Activated CD4-positive, alpha-beta T cell treated with anti-CD3 and anti-CD28 coated beads for 4 hours (primary cell): ENCODE measurements around the gene USP7.
"Not testable (repeated sequence)": the region's sequence is repeated elsewhere in the genome, so short reads cannot be mapped to it uniquely, and the experiment has no call there.

Source experiments
- DNase-seq, 2 donors: peaks; one replicate each; pipeline ENCODE4 v3.0.0-alpha.2; 2020

Gene USP7

DNA sequence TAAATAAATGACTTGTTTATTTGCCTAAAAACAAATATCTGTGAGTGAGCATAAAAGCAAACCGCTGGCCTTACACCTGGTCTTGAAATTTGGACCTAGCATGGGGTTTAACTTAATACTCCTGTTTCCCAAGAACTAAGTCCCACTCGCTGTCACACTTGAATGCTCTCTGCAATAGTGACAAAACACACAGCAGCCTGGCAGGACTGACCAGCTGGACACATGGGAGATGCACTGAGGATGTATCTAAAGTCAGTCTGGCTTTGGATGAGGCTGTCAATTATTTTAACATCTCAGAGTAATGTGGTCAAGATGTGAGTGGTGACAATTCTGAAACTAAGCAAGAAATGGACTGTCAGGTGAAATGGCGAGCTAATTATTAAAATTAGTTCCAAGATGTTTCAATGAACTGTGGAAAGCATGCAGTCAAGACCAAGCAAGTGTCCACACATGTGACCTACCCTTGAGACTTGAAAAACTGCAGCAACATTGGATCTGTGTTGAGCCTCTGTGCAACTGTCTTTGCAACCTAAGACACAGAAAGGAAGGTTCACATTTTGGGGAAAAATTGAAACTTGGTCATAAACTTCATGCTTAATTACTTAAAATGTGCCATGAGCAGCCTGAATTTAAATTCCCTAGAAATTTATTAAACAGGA lies 64.9 kb downstream of the USP7 start:
- no peak for DNase-seq

DNA sequence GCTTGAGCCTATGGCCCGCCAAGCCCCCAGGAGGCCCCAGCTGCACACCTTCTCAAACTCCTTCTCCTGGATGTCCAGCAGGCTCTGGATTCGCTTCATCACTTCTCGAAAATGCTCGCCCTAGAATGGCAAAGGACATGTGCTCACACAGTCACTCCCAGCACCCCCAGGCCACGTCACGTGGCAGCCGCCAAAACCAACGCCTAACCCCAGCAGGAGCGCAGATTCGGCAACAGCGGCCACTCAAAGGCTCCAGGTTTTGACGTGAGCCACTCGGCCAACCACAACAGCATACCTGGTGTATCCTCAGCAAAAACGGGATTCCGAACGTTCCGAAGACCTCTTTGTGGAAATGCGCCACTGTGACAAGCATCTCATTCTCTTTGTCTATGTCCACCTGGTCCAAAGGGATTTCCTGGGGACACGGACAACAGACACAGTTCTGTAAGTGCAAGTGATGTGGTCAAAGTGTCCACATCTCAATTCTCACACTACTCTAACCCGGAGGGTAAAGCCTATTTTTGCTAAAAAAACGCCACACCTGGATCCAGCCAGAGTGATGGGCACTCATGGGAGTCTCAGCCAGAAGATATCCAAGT lies 68.9 kb downstream of the USP7 start:
- DNase-seq: no peak

DNA sequence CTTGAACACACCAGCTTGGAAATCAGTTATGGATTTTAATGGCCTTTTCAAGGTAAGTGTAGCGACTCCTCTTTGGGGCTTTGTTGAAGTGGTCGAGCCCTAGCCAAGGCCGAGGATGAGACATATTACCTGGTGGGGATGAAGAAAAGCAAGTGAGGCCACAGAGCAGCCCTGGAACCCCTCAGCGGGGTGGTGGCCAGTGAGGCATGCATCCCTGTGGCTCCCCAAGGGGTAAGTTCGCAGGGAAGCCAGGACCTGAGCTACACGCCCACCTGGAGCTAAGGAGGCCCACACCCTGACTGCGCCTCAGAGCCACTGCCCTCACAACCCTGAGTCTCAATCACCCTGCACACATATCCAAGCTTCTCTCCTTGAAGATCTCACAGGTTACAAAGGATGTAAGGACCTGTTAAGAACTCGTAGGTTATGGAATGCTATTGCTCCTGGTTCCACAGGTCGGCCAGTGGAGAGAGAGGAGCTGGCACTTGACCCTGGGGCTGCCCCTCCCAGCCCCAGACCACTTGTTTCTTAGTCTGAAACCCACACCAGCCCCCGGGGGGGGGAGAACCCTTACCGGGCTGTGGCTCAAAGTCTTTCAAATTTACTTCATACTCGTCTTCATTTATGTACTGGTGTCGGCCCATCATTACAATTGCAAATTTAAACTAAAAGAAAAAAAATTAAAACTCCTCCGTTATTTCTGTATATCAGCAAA lies 69.6 kb downstream of the USP7 start:
- DNase-seq: no peak

DNA sequence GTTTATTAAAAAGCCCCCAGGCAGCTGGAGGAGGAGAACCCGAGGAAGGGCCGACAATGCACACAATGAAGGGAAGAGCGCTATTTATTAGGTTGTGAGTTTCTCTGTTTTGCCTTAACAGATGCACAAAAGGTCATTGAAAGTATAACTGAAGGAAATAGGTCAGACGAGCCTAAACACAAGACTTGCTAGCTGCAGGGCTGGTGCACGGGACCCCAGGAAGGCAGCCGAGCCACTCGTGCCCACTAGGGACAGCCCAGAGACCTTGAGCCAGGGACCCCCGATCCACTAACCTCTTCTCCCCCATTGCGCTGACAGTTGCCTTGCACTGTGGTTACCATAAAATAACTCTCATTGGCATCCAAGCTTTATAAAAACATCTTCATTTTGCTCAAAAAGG lies 70.3 kb downstream of the USP7 start:
- DNase-seq: no peak

DNA sequence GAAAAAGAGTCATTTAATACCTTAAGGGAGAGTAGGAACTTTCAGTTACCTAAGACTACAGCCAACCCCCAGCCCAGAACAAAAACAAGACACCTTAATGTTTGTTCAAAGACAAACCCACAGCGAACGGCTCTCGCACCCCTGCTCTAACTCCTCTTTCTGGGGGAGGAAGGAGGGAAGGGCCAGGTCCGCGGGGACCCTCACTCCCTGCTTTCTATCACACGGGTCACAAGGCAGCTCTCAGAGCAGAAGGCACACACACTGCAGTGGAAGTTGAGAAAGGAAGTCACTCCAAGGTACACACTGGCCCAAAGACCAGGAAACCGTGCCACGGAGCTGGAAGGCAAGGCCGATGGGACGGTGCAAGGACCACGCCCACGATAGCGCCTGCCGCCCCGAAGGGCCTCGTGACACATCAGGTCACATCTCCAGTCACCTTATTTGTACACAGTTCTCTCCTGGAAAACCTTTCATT lies 71.6 kb downstream of the USP7 start:
- no peak for DNase-seq

DNA sequence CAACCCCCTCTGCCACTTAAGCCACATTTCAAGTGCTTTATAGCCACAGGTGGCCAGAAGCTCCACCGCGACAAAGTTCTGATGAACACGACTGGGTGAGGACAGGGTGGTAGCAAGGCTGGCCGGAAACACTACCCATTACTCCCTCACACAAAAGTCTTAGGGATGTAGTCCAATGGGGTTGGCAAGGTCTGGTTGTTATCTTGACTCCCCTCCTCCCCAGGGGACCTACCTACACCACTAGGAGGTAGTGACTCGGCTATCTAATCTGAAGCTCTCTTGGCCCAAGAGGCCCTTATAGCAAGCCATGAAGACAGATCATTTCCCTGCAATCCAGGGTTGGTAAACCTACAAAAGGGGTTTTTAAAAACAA lies 73.2 kb downstream of the USP7 start:
- no peak for DNase-seq

DNA sequence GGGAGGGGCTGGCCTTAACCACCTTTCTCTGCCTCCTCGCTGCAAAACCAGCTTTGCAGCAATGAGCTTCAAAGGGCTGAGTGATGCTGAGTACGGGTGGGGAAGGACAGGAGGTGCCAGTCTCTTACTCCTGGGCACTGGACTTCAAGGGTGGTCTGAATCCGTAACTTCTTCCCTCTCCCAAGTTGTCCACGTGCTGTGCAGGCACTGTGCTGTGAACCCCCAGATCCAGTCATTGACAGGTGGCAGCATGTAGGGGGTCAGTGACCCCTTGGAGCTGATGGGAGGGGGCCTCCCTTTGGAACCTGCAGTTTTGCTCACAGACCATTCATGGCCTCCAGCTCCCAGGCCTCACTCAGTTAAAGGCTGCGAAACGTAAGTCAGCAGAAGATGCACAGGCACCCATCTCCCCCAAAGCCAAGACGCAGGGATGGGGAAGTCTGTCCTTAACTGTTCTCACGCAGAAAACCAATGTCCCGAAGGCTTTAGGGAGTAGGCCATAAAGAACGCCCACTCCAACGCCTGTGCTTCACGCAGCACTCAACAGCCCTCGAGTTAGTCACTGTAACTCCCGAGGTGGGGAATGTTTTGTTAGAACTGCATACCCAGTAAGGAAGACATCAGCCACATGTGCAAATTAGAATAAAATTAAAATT lies 73.7 kb downstream of the USP7 start:
- no peak for DNase-seq

DNA sequence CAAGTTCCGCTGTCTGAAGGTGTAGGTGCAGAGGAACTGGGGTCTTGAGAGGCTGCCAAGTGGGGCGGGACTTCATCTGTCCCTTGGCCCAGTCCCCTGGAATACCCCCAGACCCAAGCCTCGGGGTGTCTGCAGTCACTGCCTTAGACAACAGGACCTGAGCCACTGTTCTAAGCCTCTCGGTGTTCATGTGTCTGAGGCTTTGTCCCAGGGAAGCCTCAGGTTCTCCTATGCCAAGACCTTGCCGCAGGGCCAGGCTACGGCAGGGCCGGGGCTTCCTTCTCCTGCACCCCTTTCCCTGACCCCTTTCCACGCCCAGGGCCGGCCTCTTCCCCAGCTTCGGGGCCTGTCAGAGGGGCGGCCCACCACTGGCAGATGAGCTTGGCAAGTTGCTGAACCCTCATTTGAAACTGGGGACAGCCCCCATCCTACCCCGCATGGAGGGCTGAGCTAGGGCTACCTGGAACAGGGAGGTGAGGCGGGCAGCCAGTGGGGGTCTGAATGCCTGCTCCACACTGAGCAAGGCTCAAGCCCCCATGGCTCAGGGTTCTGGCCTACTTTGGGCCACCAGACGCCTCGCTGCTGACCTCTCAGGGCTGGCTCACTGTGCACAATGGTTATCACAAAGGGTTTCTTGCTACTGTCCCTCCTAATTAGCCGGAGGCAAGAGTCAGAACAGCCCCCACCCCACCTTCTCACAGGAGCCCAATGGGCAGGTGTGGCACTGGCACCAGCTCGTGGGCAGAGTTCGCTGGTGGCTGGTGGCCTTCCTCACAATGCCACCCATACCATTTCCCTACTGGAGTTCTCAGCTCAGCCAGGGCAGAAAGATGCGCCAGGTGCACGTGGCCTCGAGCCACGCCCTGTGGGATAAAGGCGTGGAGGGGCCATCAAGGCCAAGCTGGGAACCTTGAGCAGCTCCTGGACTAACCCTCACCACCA lies 74.5 kb downstream of the USP7 start:
- no peak for DNase-seq

DNA sequence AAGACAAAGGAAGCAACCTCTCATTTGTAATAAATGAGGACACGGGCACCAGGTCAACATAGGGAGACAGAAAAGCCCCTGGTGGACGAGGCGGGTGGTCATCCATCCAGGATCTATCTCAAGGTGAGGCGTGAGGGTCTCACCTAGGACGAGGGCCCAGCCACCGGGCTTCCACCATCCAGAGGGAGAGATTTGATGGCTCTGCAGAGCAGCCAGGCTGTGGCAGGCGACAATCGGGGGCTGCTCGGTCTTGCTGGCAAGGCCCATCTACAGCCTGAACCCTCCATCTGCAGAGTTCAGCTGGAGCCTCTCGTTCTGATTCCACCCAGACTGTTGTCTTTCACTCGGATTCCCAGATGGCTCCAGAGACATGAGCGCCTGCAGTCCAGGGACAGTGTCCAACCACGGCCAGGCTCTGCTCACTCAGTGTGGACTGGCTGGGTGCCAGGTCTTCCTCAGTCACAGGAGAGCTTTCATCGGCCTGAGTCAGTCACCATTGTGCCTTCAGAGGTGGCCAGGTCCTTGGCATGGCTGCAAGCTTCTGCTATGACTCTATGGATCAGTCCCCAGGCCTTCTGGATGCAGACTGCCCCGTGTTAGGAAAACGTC lies 75.7 kb downstream of the USP7 start:
- DNase-seq: no peak

DNA sequence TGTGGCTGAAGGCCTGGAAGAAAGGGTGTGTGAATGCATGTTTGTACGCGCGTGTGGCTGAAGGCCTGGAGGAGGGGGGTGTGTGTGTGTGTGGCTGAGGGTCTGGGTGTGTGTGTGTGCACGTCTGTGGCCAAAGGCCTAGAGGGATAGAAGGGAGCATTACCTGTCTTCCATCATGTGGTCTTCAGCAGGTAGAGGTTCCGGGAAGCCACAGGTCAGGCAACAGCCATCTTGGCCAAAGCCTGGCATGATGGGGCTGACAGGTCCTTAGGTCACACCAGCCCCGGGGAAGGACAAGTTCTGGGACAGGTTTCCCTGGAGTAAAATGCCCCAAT lies 76.3 kb downstream of the USP7 start:
- no peak for DNase-seq

DNA sequence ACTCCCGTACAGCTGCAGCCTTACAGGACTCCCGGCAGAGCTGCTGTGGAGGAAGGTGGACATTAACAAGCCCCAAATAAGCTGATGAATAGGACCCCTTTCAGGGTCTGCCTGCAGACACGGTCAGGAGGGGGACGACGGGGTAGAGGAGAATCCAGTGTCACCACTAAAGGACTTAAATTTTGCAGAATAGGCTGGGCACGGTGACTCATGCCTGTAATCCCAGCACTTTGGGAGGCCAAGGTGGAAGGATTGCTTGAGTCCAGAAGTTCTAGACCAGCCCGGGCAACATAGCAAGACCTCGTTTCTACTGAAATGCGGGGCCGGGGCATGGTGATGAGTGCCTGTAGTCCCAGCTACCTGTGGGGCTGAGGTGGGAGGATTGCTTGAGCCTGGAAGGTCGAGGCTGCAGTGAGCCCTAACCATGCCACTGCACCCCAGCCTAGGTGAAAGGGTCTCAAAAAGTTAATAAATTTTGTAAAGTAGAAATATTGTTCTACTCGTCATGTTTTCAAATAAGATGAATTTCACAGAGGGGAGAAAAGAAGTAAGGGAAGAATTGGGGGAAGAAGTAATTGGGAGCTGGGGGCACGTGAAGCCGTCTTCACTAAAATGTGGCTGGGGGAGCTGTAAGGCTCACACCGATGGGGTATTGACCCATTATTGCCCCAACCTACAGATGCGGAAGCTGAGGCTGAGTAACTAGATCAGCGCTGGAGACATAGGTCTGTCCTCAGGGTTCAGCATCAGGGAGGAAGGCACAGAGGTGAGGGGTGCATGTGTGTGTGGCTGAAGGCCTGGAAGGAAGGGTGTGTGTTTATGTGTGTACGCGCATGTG lies 76.9 kb downstream of the USP7 start:
- DNase-seq: no peak

DNA sequence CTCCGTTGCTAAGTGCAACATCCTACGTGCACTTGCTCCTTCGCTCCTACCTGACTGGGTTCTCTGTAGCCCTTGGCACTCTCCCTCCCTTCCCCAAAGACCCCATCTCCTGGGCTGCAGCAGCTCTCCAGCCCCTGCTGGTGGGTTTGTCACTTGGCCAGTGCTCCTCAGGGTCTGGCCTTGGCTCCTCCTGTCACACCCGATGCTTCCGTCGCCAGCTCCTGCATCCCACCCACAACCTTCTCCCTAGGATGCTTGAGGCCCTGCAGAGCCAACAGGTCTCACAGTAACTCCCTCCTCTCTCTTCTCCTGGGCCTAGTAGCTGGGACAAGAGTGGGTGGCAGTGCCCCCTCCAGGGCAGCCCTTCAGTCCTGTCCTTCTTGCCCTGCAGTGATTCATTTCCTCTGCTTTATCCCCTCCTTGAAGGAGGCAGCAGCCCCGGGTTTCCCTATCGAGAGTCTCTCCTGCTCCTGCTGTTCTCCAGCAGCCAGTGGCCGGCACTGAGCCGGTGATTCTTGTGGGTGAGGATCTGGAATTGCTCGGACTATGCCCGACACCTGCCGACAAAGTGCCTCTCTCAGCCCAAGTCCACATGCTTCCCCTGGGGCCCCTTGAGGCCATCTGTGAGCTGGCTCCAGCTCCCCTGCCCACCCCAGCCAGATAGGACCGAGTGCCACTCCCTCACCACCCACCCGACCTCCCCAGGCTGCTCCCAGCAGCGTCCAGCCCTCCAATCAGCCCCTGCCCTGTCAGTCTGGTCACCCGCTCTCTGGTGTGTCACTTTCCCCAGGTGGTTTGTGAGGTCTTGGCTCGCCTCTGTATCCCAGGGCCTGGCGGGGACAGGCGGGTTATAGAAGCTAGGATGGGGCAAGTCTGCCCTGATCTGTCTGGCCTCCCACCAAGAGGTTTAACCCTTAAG lies 77.8 kb downstream of the USP7 start:
- no peak for DNase-seq

DNA sequence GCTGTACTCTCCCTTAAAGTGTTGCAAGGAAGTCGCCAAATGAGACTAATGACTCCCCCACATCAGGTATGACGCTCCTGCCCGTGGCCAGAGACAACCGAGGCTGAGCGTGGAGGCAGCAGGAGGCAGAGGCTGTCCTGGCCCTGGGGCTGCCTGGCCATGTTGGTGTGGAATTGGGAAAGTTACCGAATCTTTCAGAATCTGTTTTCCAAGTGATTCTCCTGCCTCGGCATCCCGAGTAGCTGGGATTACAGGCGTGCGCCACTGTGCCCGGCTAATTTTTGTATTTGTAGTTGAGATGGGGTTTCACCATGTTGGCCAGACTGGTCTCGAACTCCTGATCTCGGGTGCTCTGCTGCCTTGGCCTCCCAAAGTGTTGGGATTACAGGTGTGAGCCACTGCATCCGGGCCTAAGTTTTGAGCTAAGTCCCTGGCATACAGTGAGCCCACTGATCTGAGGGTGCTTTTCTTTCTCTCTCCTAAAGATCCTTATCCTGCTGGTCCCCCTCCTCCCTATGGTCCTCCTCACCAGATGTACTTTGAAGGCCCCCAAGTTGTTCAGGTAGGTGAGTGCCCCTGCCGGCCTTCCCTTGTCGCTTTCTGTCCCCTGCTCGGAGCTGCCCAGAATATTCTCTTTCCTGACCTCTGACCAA lies 80.9 kb downstream of the USP7 start:
- no peak for DNase-seq

DNA sequence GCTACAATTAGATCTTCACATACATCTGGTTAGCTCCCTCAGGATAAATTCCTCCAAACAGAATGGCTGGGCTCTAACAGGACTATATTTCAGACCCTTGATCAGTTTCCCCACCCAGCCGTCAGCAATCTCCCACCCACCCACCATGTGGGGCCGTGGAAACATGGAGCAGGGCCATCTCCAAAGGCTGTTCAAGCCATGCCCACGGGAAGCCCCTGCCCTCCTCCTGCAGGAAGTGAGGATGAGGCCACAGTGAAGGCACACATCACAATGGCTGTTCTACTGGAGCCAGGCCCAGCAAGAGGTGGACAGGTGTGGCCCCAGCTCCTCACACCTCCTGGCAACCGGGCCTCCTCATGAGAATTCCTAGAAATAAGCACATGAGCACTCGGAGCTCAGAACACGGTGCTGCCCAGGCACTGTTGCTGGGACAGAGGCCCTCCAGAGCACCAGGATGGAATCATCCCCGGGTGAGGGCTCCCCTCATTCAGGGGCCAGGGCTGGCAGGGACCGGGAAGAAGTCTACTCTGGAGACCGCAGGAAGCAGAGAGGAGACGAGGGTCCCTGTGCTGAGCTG lies 81.6 kb downstream of the USP7 start, which contains the start of gene LITAFD:
LITAFD (plus strand) TSS at position 311 of the 577 bp plus-strand sequence. CDS start 2,005 bp downstream, outside the sequence.
- DNase-seq: no peak

DNA sequence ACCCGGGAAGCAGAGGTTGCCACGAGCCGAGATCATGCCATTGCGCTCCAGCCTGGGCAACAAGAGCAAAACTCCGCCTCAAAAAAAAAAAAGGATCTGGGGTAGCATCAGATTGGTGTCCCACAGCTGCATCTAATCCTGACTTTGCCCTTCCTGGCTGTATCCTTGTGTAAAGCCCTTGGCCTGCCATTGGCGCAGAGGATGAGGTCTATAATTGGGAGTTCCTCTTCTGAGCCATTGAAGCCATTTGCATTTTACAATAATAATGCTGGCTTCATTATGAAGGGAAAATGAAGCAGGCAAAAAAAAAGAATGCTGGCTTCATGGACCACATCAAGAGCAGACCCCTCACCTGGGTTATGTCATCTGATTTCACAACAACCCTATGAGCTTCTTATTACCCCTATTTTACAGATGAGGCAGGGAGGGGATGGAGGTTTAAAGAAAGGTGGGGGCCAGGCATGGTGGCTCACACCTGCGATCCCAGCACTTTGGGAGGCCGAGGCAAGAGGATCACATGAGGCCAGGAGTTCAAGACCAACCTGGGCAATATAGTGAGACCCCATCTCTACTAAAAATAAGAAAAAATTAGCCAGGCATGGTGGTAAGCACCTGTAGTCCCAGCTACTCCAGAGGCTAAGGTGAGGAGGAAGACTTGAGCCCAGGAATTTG lies 82.7 kb downstream of the USP7 start:
- no peak for DNase-seq

DNA sequence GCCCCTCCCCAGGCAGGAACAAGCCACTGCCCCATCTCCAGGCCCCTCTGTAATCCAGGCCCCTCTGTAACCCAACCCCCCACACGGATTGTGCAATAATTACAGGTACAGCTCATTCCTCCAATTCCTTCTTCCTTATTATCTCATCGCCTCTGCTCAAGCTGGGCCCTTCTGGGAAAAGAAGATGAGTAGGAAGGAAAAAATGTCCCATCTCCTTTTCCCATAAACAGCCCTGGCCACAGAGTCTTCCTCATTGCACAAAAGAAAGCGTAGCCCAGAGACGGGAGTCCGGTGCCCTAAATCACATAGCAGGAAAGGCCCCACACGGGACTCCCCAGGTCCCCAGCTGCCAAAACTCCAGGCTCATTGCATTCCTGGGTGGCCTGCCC lies 85.2 kb downstream of the USP7 start:
- DNase-seq: no peak

DNA sequence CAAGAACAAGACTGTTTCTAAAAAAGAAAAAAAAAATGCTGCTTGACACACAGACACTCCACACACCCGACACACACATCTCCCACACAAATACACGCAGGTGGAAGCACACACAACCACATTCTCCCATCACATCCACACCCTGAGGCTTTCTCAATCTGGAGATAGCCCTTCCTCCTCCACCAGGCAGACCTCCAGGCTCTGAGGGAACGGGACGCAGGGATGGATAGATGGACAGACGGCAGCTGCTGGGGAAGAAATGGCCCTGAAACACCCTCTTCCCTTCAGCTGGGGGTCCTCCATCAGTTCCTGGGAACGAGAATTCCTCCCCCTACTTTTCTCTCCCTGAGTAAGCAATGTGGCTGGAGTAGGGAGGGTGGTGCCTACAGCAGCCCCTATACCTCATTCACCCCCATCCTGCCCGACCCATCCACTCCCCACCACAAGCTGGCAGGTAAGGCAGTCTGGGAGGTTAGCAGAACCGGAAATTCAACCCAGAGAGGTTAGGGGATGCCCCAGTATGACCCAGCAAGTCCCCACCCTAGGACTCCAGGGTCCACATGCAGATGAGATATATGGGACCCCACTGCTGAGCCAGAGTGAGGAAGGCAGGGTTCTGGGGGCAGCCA lies 85.7 kb downstream of the USP7 start:
- no peak for DNase-seq

DNA sequence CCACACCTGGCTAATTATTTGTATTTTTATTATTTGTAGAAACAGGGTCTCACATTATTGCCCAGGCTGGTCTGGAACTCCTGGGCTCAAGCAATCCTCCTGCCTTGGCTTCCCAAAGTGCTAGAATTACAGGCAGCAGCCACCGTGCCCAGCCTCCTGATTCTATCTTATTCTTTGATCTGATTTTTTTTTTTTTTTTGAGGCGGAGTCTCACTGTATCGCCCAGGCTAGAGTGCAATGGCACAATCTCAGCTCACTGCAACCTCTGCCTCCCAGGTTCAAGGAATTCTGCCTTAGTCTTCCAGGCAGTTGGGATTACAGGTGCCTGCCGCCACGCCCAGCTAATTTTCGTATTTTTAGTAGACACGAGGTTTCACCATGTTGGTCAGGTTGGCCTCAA lies 88.4 kb downstream of the USP7 start:
- DNase-seq: not testable (repeated sequence)
